Stimulated activated effector memory CD8-positive, alpha-beta T cell treated with anti-CD3 and anti-CD28 coated beads, Interleukin-12 subunit alpha, Interleukin-12 subunit beta, amount 100 ng/mL, for 72 hours (primary cell): ENCODE measurements around the gene C4BPA.

ENCODE experiments used
- ATAC-seq: fragments of 150-1000 bp; cut with Tn5 transposase; 2 replicates; pipeline ENCODE4 v1.10.0; 2021
- DNase-seq, 2 donors: peaks; one replicate each; pipeline ENCODE4 v3.0.0; 2021 to 2022; ENCODE audit warnings: low spot score in 2 of 2
- H3K27ac Mint-ChIP-seq: one replicate; pipeline ENCODE4 v1.8.0; 2022; ENCODE audit warnings: mild to moderate bottlenecking, mixed read lengths
- H3K36me3 Mint-ChIP-seq: one replicate; pipeline ENCODE4 v1.8.0; 2022; ENCODE audit warnings: mild to moderate bottlenecking, mixed read lengths
- H3K4me1 Mint-ChIP-seq: one replicate; pipeline ENCODE4 v1.8.0; 2022; ENCODE audit warnings: mixed read lengths
- H3K4me3 Mint-ChIP-seq: one replicate; pipeline ENCODE4 v1.8.0; 2022; ENCODE audit warnings: mild to moderate bottlenecking, mixed read lengths
- H3K9me3 Mint-ChIP-seq: one replicate; pipeline ENCODE4 v1.8.0; 2022; ENCODE audit warnings: mixed read lengths

Gene C4BPA

DNA sequence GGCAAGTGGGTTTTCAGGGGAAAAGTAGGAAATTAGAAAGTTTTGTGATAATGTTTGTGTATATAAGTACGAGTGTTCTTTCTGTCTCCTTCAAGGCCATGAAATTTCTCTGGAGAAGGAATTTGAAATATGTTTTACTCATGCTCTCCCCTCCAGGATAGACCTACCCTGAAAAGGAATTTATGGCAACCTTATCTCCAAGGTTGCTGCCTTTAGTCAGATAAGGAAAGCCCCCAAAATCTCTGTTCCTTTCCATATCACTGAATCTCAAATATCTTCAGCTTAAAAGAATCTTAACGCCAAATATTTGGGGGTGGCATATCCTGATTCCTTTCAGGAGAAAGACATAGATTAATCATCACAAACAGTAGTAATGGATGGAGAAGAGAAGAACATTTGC lies 15.9 kb upstream of the C4BPA start:
- Mint-ChIP-seq H3K36me3 (no peaks in the 10 kb centered on the region), H3K9me3 (no peaks in the 10 kb centered on the region), H3K4me3 (no peak overlapping the region), H3K4me1 (peaks cover 10% of the 10 kb centered on the region), H3K27ac (no peak overlapping the region)
- DNase-seq (no peak), ATAC-seq (no peak)

DNA sequence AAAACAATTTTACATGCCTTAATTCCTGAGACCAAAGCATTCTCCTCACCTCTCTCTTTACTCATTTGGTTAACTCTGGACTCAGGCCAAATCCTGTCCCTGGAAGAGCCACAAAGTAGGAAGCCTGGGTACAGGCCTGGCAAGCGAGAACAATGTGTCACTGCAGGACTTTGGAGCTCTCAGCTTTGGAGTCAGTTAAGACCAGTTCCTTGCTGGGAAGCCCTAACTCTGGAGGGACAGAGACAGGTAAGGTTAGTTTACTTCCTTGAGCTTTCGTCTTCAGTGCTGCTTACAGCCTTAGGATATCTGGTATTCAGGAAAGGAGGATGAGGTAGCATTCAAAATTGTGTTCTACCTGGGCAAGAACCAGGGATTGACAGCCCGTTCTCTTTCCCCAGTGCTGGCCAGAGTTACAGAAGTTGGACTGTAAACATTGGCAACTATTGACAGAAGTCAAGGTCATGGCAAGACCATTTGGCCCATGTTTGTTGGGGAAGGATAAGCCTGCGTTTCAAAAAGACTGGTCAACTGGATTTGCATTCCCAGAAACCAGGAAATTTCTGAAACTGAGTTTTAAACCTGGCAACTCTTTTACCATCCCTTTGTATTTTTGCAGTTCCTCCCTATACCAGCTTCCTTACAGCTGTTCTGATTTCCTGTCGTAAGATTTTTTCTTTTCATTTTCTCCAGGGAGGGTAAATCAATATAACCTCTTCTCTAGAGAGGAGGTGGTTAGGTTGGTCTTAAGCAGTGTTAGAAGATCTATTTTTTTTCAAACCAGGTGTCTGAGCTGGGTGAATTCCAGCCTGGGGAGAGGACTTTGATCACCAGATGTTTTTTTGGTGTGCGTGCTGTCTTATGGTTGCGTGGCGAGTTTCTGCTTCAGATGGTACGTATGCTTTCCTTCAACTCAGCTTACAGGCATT lies 15.1 kb upstream of the C4BPA start, which contains the start of gene C4BPB:
Gene C4BPB (plus strand): TSS at position 160 of the 926 bp plus-strand sequence. CDS start 672 bp downstream, at position 832.
- H3K36me3 Mint-ChIP-seq, result no peaks in the 10 kb centered on the region
- H3K4me1 Mint-ChIP-seq, result peaks cover 10% of the 10 kb centered on the region
- no peak within 1 kb of the TSS for H3K4me3 Mint-ChIP-seq
- no peak for ATAC-seq
- DNase-seq, result peak in 1 of 2 donors; percentile 33
- H3K27ac Mint-ChIP-seq, result no peak within 1 kb of the TSS
- H3K9me3 Mint-ChIP-seq, result no peaks in the 10 kb centered on the region

DNA sequence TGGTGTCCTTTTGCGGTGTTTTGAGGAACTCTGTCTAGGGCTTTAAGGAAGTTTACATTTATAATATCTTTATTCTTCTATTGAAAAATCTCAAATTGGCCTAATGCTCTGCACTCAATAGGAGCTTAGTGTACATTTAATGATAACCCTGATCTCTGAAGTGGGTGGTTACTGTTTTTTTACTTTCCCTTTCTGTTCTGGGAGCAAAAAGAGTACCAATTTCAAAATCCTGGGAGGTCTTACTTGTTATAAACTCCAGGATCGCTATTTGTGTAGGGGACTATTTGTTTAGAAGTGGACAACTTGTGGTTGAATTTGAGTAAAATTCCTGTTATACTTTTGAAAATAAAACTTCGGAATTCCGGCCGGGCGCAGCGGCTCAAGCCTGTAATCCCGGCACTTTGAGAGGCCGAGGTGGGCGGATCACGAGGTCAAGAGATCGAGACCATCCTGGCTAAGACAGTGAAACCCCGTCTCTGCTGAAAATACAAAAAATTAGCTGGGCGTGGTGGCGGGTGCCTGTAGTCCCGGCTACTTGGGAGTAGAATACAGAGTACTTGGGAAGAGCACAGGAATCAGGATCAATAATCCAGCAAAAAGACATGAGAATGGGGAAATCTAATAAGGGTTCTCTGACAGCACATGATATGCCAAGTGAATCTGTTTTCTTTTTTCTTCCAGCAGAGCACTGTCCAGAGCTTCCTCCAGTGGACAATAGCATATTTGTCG lies 14.2 kb upstream of the C4BPA start:
- Mint-ChIP-seq H3K4me3 (no peak overlapping the region), H3K36me3 (no peaks in the 10 kb centered on the region), H3K4me1 (peaks cover 7% of the 10 kb centered on the region), H3K9me3 (no peaks in the 10 kb centered on the region), H3K27ac (no peak overlapping the region)
- ATAC-seq (no peak), DNase-seq (peak in 1 of 2 donors; percentile 30)

- no peak for ATAC-seq
- H3K4me1 Mint-ChIP-seq, result no peaks in the 10 kb centered on the region
- H3K4me3 Mint-ChIP-seq, result no peak overlapping the region
- no peaks in the 10 kb centered on the region for H3K9me3 Mint-ChIP-seq
- H3K27ac Mint-ChIP-seq, result no peak overlapping the region
- no peaks in the 10 kb centered on the region for H3K36me3 Mint-ChIP-seq
- DNase-seq, result no peak
Measured at GRCh38 chr1:207091200-207091908, 12.7 kb upstream of the C4BPA start.

DNA sequence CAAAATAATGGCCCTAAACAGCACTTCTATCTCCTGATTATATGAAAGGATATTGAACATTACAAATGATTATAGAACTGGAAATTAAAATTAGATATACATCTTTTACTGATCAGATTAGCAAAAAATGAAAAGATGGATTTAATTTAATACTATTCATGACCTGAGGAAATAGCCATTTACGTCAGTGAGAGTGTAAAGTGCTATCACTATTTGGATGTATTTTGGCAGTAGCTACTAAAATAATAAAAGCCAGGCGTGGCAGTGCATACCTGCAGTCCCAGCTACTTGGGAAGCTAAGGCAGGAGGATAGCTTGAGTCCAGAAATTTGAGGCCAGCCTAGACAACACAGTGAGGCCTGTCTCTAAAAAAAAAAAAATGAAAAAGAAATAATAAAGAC lies 10.1 kb upstream of the C4BPA start:
- H3K36me3 Mint-ChIP-seq, result no peaks in the 10 kb centered on the region
- ATAC-seq, result no peak

GRCh38 chr1:207097871-207098324 lies 6.1 kb upstream of the C4BPA start:
- peak overlapping the region; percentile 20 for H3K27ac Mint-ChIP-seq
- no peaks in the 10 kb centered on the region for H3K9me3 Mint-ChIP-seq
- H3K4me1 Mint-ChIP-seq, result peaks cover 9% of the 10 kb centered on the region
- peak overlapping the region; percentile 6 for H3K4me3 Mint-ChIP-seq
- peak; percentile 100 for ATAC-seq
- no peaks in the 10 kb centered on the region for H3K36me3 Mint-ChIP-seq
- peak; percentile 4 to 63 for DNase-seq

More for the DNA sequence above, 10.1 kb upstream of the C4BPA start:
- Mint-ChIP-seq H3K9me3 (no peaks in the 10 kb centered on the region), H3K4me1 (peaks cover 9% of the 10 kb centered on the region), H3K4me3 (no peak overlapping the region), H3K27ac (no peak overlapping the region)
- no peak for DNase-seq

GRCh38 chr1:207101720-207102119 lies 2.3 kb upstream of the C4BPA start:
- H3K27ac Mint-ChIP-seq, result no peak overlapping the region
- no peak for DNase-seq
- no peak overlapping the region for H3K4me3 Mint-ChIP-seq
- H3K9me3 Mint-ChIP-seq, result no peaks in the 10 kb centered on the region
- H3K36me3 Mint-ChIP-seq, result no peaks in the 10 kb centered on the region
- no peak for ATAC-seq
- peaks cover 9% of the 10 kb centered on the region for H3K4me1 Mint-ChIP-seq

DNA sequence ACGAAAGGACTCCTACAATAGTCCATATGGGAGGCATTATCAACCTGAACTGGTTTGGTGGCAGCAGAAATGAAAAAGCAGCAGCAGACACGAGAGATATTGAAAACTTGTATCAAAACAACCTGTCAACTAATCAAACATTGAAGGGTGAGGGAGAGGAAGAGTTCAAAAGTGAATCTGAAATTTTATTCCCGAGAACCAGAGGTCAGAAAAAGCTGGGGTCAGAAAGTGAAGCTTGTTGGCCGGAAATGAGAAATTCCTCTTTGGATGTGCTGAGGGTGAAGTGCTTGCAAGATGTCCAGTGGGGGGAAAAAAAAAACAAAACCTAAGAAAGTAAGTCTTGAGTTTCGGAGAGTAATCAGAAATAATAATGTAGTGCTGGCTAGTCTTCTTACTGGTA lies 1.9 kb upstream of the C4BPA start:
- DNase-seq, result no peak
- Mint-ChIP-seq H3K9me3 (no peaks in the 10 kb centered on the region), H3K36me3 (no peaks in the 10 kb centered on the region), H3K4me1 (peaks cover 9% of the 10 kb centered on the region), H3K4me3 (no peak overlapping the region), H3K27ac (no peak overlapping the region)
- no peak for ATAC-seq

- DNase-seq (no peak), ATAC-seq (no peak)
- peaks cover 6% of the 10 kb centered on the region for H3K4me1 Mint-ChIP-seq
- H3K4me3 Mint-ChIP-seq, result no peak overlapping the region
- no peak overlapping the region for H3K27ac Mint-ChIP-seq
- H3K36me3 Mint-ChIP-seq, result no peaks in the 10 kb centered on the region
- H3K9me3 Mint-ChIP-seq, result no peaks in the 10 kb centered on the region
Measured at GRCh38 chr1:207102659-207103058, 1.4 kb upstream of the C4BPA start.

DNA sequence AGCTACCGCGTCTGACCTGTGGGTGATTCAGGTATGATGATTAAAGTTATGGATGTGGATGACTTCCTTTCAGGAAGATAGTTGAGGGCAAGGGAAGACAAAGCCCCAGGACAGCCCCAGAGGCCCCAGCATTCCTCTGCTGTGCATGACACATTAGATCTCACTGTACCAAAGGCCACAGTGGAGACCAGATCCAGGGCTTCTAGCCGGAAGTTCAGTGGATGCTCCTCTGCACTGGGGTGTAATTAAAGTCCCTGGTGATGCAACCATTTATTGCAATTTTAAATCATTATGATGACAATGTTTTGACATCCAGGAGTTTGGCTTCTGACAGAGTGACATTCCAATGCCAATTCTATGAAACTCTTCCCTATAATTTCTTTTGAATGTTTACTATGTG lies 5.0 kb downstream of the C4BPA start:
- no peak for ATAC-seq
- Mint-ChIP-seq H3K36me3 (no peaks in the 10 kb centered on the region), H3K27ac (no peak overlapping the region), H3K4me1 (no peaks in the 10 kb centered on the region), H3K9me3 (no peaks in the 10 kb centered on the region), H3K4me3 (no peak overlapping the region)
- no peak for DNase-seq

DNA sequence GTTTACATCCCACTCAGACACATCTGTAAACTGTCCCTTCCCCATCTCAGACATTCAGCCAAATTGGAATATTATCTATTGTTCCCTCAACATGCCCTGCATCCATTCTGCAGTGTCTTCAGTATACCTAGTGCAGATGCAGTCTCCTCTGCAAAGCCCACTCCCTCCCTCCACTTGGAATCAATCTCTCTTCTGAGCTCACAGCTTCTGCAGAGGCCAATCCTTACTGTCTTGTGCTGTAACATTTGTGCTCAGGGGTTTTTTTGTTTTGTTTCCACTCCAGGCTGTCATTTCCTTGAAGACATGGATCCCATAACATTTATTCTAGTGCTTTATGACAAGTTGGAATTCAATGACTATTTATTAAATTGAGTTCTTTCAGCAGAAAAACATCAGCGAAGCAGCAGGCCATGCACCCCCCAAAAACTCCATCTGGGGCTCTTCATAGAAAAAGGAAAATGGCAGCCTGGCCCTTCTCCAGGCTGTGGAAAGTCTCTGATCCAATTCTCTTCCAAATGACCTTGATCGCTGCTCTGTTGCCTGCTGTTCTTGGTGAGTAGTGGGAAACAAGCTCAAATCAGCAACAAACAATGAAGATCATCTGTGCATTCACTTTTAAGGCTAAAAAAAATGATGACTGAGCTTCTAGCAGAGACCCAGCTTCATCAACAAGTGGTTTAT lies 8.7 kb downstream of the C4BPA start:
- DNase-seq, result no peak
- Mint-ChIP-seq H3K4me1 (no peaks in the 10 kb centered on the region), H3K9me3 (no peaks in the 10 kb centered on the region), H3K4me3 (no peak overlapping the region), H3K27ac (no peak overlapping the region), H3K36me3 (no peaks in the 10 kb centered on the region)
- no peak for ATAC-seq

- H3K36me3 Mint-ChIP-seq, result no peaks in the 10 kb centered on the region
- no peak overlapping the region for H3K4me3 Mint-ChIP-seq
- no peak for DNase-seq
- H3K27ac Mint-ChIP-seq, result no peak overlapping the region
- H3K9me3 Mint-ChIP-seq, result no peaks in the 10 kb centered on the region
- no peaks in the 10 kb centered on the region for H3K4me1 Mint-ChIP-seq
- ATAC-seq, result no peak
Measured at GRCh38 chr1:207115269-207115668, 11.2 kb downstream of the C4BPA start.

- H3K36me3 Mint-ChIP-seq, result no peaks in the 10 kb centered on the region
- H3K27ac Mint-ChIP-seq, result no peak overlapping the region
- no peak for ATAC-seq
- no peaks in the 10 kb centered on the region for H3K4me1 Mint-ChIP-seq
- H3K4me3 Mint-ChIP-seq, result no peak overlapping the region
- H3K9me3 Mint-ChIP-seq, result peaks cover 13% of the 10 kb centered on the region
- no peak for DNase-seq
Measured at GRCh38 chr1:207124389-207124788, 20.4 kb downstream of the C4BPA start.

DNA sequence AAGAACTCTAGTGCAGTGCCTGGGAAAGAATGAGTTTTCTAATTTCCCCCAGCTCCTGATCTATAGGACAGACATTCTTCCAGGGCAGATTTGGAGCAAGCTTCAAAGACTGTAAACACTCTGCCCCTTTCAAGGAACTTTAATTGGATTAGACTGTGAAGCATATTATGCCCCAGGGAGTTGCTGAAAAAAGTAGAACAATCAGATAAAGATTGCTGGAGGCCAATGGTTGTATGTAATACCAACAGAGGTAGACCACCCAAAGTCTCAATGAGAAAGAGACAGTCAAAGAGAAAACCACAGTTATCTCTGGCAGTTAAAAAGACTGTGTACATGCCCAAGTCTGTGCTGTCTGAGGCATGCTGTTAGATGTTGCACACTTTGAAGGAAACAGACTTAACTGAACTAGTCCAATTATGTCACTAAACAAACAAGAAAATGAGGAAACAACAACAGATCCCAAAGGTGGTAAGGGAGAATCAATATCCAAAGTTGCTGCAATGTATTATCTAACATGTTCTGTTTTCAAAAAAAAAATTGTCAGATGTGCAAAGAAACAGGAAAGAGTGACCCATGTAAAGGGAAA lies 24.4 kb downstream of the C4BPA start:
- Mint-ChIP-seq H3K36me3 (no peaks in the 10 kb centered on the region), H3K4me3 (no peak overlapping the region), H3K4me1 (no peaks in the 10 kb centered on the region), H3K27ac (no peak overlapping the region), H3K9me3 (peaks cover 21% of the 10 kb centered on the region)
- DNase-seq (no peak), ATAC-seq (no peak)
